Measurements from ENCODE around the gene CALN1. TPM values are rescaled to one million over a fixed set of nuclear protein-coding genes. Genes with fewer than 3 reads are reported as not detected.

CALN1 gene
- total and polyA plus RNA-seq, 2 experiments from 2014 or later = 0.23 to 0.28 TPM

- Histone ChIP-seq H3K27ac (no peak overlapping the region), H3K9me3 (ENCODE audit: low read depth) (no peaks in the 10 kb centered on the region), H3K4me2 (no peak overlapping the region), H3K36me3 (replicated peaks; ENCODE audit: insufficient read depth, low read depth) (no peaks in the 10 kb centered on the region), H3K4me1 (ENCODE audit: insufficient read depth) (no peaks in the 10 kb centered on the region), H3K27me3 (peaks cover 2% of the 10 kb centered on the region), H4K20me1 (ENCODE audit: insufficient read depth, poor library complexity, severe bottlenecking) (no peaks in the 10 kb centered on the region), H3K79me2 (no peaks in the 10 kb centered on the region), H3K4me3 (no peak overlapping the region), H2AFZ (no peak overlapping the region), H3K9me2 (replicated peaks; ENCODE audit: insufficient read depth) (no peaks in the 10 kb centered on the region)
- WGBS (ENCODE audit: low lambda C conversion rate, missing lambda C conversion rate) = 74% methylated on average over 4 of the region's 4 CpGs
- TF ChIP-seq CTCF (IDR thresholded peaks at IDR 0.05; ENCODE audit: poor library complexity) (no peak), EZH2 (IDR thresholded peaks at IDR 0.05; ENCODE audit: borderline replicate concordance) (no peak), EZH2phosphoT487 (IDR thresholded peaks at IDR 0.05; ENCODE audit: low read depth, severe bottlenecking, unreplicated experiment) (no peak)
- DNase-seq (ENCODE audit: low spot score) = no peak
These were observed 450.9 kb downstream of the CALN1 start for GRCh38 chr7:71961283-71961682.

GRCh38 chr7:71942115-71942514, 470.0 kb downstream of the CALN1 start:
- Histone ChIP-seq H2AFZ (no peak overlapping the region), H3K27me3 (no peaks in the 10 kb centered on the region), H3K9me3 (ENCODE audit: low read depth) (no peaks in the 10 kb centered on the region), H3K36me3 (replicated peaks; ENCODE audit: insufficient read depth, low read depth) (no peaks in the 10 kb centered on the region), H3K27ac (no peak overlapping the region), H3K4me3 (no peak overlapping the region), H4K20me1 (ENCODE audit: insufficient read depth, poor library complexity, severe bottlenecking) (no peaks in the 10 kb centered on the region), H3K9me2 (replicated peaks; ENCODE audit: insufficient read depth) (no peaks in the 10 kb centered on the region), H3K79me2 (no peaks in the 10 kb centered on the region), H3K4me2 (no peak overlapping the region), H3K4me1 (ENCODE audit: insufficient read depth) (no peaks in the 10 kb centered on the region)
- TF ChIP-seq EZH2 (IDR thresholded peaks at IDR 0.05; ENCODE audit: borderline replicate concordance) (no peak), EZH2phosphoT487 (IDR thresholded peaks at IDR 0.05; ENCODE audit: low read depth, severe bottlenecking, unreplicated experiment) (no peak), CTCF (IDR thresholded peaks at IDR 0.05; ENCODE audit: poor library complexity) (no peak)
- no peak for DNase-seq (ENCODE audit: low spot score)
- WGBS (ENCODE audit: low lambda C conversion rate, missing lambda C conversion rate) = 95% methylated on average over 17 of the region's 17 CpGs

GRCh38 chr7:71937840-71938371, 474.2 kb downstream of the CALN1 start:
- no peaks in the 10 kb centered on the region for H3K4me1 ChIP-seq (ENCODE audit: insufficient read depth)
- WGBS (ENCODE audit: low lambda C conversion rate, missing lambda C conversion rate) = 77% methylated on average over 4 of the region's 4 CpGs

More at GRCh38 chr7:71937840-71938371, 474.2 kb downstream of the CALN1 start:
- Histone ChIP-seq H3K79me2 (no peaks in the 10 kb centered on the region), H3K27ac (no peak overlapping the region), H3K4me3 (no peak overlapping the region), H3K9me2 (replicated peaks; ENCODE audit: insufficient read depth) (no peaks in the 10 kb centered on the region), H3K9me3 (ENCODE audit: low read depth) (no peaks in the 10 kb centered on the region), H4K20me1 (ENCODE audit: insufficient read depth, poor library complexity, severe bottlenecking) (no peaks in the 10 kb centered on the region), H3K27me3 (no peaks in the 10 kb centered on the region), H3K36me3 (replicated peaks; ENCODE audit: insufficient read depth, low read depth) (no peaks in the 10 kb centered on the region), H3K4me2 (no peak overlapping the region), H2AFZ (no peak overlapping the region)
- no peak for DNase-seq (ENCODE audit: low spot score)
- TF ChIP-seq CTCF (IDR thresholded peaks at IDR 0.05; ENCODE audit: poor library complexity) (no peak), EZH2phosphoT487 (IDR thresholded peaks at IDR 0.05; ENCODE audit: low read depth, severe bottlenecking, unreplicated experiment) (no peak), EZH2 (IDR thresholded peaks at IDR 0.05; ENCODE audit: borderline replicate concordance) (no peak)
